ENCODE results near the gene ZNF143.
"Not testable (repeated sequence)": the region's sequence is repeated elsewhere in the genome, so short reads cannot be mapped to it uniquely, and the experiment has no call there.

ZNF143 gene

DNA sequence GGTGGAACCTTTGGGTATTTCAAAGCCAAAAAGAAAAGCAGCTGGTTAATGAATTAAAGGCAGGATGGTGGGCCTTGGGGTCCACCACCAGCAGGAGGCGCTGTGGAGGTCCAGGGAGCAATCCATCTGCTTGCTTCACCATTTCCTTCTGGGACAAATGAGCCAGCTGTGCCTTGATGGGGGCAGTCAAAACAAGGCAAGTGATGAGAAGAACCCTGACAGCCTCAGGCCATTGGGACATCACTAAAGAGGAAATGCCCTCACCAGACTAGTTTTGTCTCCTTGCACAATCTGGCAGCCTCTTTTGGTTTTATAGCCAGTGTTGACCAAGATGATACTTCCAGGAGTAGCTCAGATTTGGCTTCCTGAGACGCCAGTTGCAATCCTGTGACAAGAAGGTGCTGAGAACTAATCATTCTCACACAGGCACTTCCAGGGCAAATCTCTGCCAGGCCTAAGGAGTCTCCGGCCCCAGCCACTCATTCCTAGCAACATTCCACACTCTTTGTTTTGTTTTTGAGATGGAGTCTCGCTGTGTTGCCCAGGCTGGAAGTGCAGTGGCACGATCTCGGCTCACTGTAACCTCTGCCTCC, 74.5 kb downstream of the ZNF143 start:
- Histone ChIP-seq H3K4me1 (ENCODE audit: control extremely low read depth in 1 of 4, control insufficient read depth in 4 of 4, insufficient read depth in 4 of 4, low read length in 3 of 4) (no peaks in the 10 kb centered on the region), H3K4me3 (ENCODE audit: control insufficient read depth in 1 of 7, extremely low read depth in 1 of 7, insufficient read depth in 4 of 7, low read depth in 2 of 7, low read length in 6 of 7) (no peak overlapping the region), H3K27me3 (replicated peaks in 2 of 5; ENCODE audit: control insufficient read depth in 4 of 5, insufficient read depth in 5 of 5, low read length in 4 of 5) (no peaks in the 10 kb centered on the region), H3K27ac (ENCODE audit: insufficient read depth in 1 of 2, low read depth in 1 of 2, low read length in 2 of 2, poor library complexity in 1 of 2, severe bottlenecking in 2 of 2) (no peak overlapping the region), H3K9me3 (ENCODE audit: control extremely low read depth in 1 of 5, control insufficient read depth in 4 of 5, insufficient read depth in 2 of 5, low read depth in 1 of 5, low read length in 4 of 5) (no peaks in the 10 kb centered on the region), H3K36me3 (ENCODE audit: control insufficient read depth in 4 of 4, insufficient read depth in 4 of 4, low read length in 3 of 4) (no peaks in the 10 kb centered on the region)
- peak; percentile 65 to 81 (median 73) for DNase-seq
- ChIA-PET CTCF (interaction anchor here (0.6 to 4.6 kb wide), 38 partner anchors 10 to 831 kb away, joined by 3 to 58 read pairs (median 4); partner anchors contain the start of gene WEE1), POLR2A (interaction anchor here (0.6 to 1.3 kb wide), 3 partner anchors 77 to 194 kb away, joined by 3 to 4 read pairs (median 3); no protein-coding TSS in a partner anchor)
- WGBS (ENCODE audit: insufficient coverage) = 79% methylated on average over 6 of the region's 6 CpGs

DNA sequence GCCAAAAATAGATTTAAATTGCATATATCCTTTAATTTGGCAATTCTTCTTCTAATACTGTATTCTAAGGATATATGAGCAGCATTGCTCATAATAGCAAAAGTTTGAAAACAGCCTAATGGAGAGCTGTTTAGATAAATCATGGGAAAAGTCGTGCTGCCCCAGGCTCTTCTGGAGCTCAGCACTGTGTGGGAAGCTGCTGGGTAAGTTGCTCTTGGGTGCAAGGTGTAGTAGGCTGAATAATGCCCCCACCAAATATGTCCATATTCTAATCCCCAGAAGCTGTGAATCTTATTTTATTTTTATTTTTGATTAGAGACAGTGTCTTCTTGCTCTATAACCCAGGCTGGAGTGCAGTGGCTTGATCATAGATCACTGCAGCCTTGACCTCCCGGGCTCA, 77.7 kb downstream of the ZNF143 start:
- no peaks in the 10 kb centered on the region for H3K9me3 ChIP-seq (ENCODE audit: control extremely low read depth in 1 of 5, control insufficient read depth in 4 of 5, insufficient read depth in 2 of 5, low read depth in 1 of 5, low read length in 4 of 5)
- no peak overlapping the region for H3K4me3 ChIP-seq (ENCODE audit: control insufficient read depth in 1 of 7, extremely low read depth in 1 of 7, insufficient read depth in 4 of 7, low read depth in 2 of 7, low read length in 6 of 7)
- H3K4me1 ChIP-seq (ENCODE audit: control extremely low read depth in 1 of 4, control insufficient read depth in 4 of 4, insufficient read depth in 4 of 4, low read length in 3 of 4) = no peaks in the 10 kb centered on the region
- H3K27ac ChIP-seq (ENCODE audit: insufficient read depth in 1 of 2, low read depth in 1 of 2, low read length in 2 of 2, poor library complexity in 1 of 2, severe bottlenecking in 2 of 2) = no peak overlapping the region
- H3K36me3 ChIP-seq (ENCODE audit: control insufficient read depth in 4 of 4, insufficient read depth in 4 of 4, low read length in 3 of 4) = no peaks in the 10 kb centered on the region
- no peak for DNase-seq
- WGBS (ENCODE audit: insufficient coverage) = 80% methylated on average over 2 of the region's 2 CpGs
- ChIA-PET POLR2A (no interaction called here), CTCF (interaction anchor here (0.5 to 1.5 kb wide), 6 partner anchors 11 to 210 kb away, joined by 3 read pairs; no protein-coding TSS in a partner anchor)
- H3K27me3 ChIP-seq (replicated peaks in 2 of 5; ENCODE audit: control insufficient read depth in 4 of 5, insufficient read depth in 5 of 5, low read length in 4 of 5) = no peaks in the 10 kb centered on the region

DNA sequence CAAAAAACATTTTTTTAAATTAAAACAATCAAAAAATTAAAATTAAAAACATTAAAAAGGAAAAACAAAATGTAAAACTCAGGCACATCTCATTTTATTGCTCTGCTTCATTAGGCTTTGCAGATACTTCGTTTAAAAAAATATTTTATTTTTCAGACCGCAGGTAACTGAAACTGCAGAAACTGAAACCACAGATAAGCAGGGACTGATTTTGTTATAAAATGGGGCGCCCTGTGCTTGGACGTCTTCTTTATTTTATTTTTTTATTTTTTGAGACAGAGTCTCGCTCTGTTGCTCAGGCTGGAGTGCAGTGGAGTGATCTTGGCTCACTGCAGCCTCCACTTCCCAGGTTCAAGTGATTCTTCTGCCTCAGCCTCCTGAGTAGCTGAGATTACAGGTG, 88.4 kb downstream of the ZNF143 start:
- H3K36me3 ChIP-seq (ENCODE audit: control insufficient read depth in 4 of 4, insufficient read depth in 4 of 4, low read length in 3 of 4); H3K27me3 ChIP-seq (replicated peaks in 2 of 5; ENCODE audit: control insufficient read depth in 4 of 5, insufficient read depth in 5 of 5, low read length in 4 of 5); H3K27ac ChIP-seq (ENCODE audit: insufficient read depth in 1 of 2, low read depth in 1 of 2, low read length in 2 of 2, poor library complexity in 1 of 2, severe bottlenecking in 2 of 2); H3K4me3 ChIP-seq (ENCODE audit: control insufficient read depth in 1 of 7, extremely low read depth in 1 of 7, insufficient read depth in 4 of 7, low read depth in 2 of 7, low read length in 6 of 7); POLR2A ChIA-PET; H3K9me3 ChIP-seq (ENCODE audit: control extremely low read depth in 1 of 5, control insufficient read depth in 4 of 5, insufficient read depth in 2 of 5, low read depth in 1 of 5, low read length in 4 of 5): not testable (repeated sequence)
- CTCF ChIA-PET = interaction anchor here (0.9 to 1.5 kb wide), 3 partner anchors 24 to 64 kb away, joined by 3 to 5 read pairs (median 4); partner anchors contain the start of gene WEE1
- 58% methylated on average over 3 of the region's 5 CpGs for WGBS (ENCODE audit: insufficient coverage)
- DNase-seq = peak in 2 of 3 donors; percentile 31 to 58
- peaks cover 0 to 25% (median 18%) of the 10 kb centered on the region in 4 experiments for H3K4me1 ChIP-seq (ENCODE audit: control extremely low read depth in 1 of 4, control insufficient read depth in 4 of 4, insufficient read depth in 4 of 4, low read length in 3 of 4)

DNA sequence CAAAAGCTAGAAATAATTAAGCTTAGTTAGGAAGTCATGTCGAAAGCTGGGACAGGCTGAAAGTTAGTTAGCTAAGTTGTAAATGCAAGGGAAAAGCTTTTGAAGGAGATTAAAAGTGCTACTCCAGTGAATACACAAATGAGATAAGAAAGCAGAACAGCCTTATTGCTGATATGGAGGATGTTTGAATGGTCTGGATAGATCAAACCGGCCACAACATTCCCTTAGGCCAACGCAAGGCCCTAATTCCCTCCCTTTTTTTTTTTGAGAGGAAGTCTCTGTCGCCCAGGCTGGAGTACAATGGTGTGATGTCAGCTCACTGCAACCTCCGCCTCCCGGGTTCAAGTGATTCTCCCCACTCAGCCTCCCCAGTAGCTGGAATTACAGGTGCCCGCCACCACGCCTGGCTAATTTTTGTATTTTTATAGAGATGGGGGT, 89.4 kb downstream of the ZNF143 start:
- CTCF ChIA-PET = interaction anchor here (0.7 to 1.5 kb wide), 6 partner anchors 12 to 63 kb away, joined by 3 to 5 read pairs (median 4); partner anchors contain the start of gene WEE1
- POLR2A ChIA-PET = interaction anchor here (0.8 kb wide), 1 partner anchor 22 kb away, joined by 3 read pairs; no protein-coding TSS in a partner anchor
- peaks cover 0 to 25% (median 18%) of the 10 kb centered on the region in 4 experiments for H3K4me1 ChIP-seq (ENCODE audit: control extremely low read depth in 1 of 4, control insufficient read depth in 4 of 4, insufficient read depth in 4 of 4, low read length in 3 of 4)
- H3K27ac ChIP-seq (ENCODE audit: insufficient read depth in 1 of 2, low read depth in 1 of 2, low read length in 2 of 2, poor library complexity in 1 of 2, severe bottlenecking in 2 of 2) = peak overlapping the region in 1 of 2 experiments; percentile 61
- H3K4me3 ChIP-seq (ENCODE audit: control insufficient read depth in 1 of 7, extremely low read depth in 1 of 7, insufficient read depth in 4 of 7, low read depth in 2 of 7, low read length in 6 of 7) = no peak overlapping the region
- H3K27me3 ChIP-seq (replicated peaks in 2 of 5; ENCODE audit: control insufficient read depth in 4 of 5, insufficient read depth in 5 of 5, low read length in 4 of 5) = no peaks in the 10 kb centered on the region
- DNase-seq = peak in 1 of 3 donors; percentile 19
- no peaks in the 10 kb centered on the region for H3K36me3 ChIP-seq (ENCODE audit: control insufficient read depth in 4 of 4, insufficient read depth in 4 of 4, low read length in 3 of 4)
- H3K9me3 ChIP-seq (ENCODE audit: control extremely low read depth in 1 of 5, control insufficient read depth in 4 of 5, insufficient read depth in 2 of 5, low read depth in 1 of 5, low read length in 4 of 5) = no peaks in the 10 kb centered on the region
- WGBS (ENCODE audit: insufficient coverage) = 60% methylated on average over 2 of the region's 8 CpGs

DNA sequence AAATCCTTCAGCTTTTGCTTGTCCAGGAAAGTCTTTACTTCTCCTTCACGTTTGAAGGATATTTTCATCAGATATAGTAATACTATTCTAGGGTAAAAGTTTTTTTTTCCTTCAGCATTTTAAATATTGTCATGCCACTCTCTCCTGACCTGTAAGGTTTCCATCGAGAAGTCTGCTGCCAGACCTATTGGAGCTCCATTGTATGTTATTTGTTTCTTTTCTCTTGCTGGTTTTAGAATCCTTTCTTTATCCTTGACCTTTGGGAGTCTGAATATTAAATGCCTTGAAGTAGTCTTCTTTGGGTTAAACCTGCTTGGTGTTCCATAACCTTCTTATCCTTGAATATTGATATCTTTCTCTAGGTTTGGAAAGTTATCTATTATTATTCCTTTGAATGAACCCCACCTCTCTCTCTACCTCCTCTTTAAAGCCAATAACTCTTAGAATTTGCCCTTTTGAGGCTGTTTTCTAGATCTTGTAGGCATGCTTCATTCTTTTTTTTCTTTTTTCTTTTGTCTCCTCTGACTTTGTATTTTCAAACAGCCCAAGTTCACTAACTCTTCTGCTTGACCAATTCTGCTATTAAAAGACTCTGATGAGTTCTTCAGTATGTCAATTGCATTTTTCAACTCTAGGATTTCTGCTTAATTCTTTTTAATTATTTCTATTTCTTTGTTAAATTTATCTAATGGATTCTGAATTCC, 100.6 kb downstream of the ZNF143 start:
- WGBS (ENCODE audit: insufficient coverage) = no CpG with 5 or more reads among the region's 2 CpGs

DNA sequence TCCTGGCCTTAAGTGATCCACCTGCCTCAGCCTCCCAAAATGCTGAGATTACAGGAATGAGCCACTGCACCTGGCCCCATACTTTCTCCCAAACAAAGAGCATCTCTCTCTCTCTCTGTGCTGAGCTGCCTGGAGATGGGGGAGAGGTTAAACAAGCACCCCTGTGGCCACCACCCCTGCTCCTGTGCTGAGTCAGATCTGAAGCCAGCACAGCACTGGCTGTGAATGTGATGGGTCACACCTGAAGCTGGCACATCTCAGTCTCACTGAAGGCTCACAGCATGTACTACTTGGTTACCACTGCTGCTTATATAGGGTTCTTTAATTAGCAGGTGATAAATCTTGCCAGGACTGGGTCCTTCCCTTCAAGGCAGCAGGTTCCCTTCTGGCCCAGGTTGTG, 101.9 kb downstream of the ZNF143 start:
- H3K36me3 ChIP-seq (ENCODE audit: control insufficient read depth in 4 of 4, insufficient read depth in 4 of 4, low read length in 3 of 4) = no peaks in the 10 kb centered on the region
- H3K4me1 ChIP-seq (ENCODE audit: control extremely low read depth in 1 of 4, control insufficient read depth in 4 of 4, insufficient read depth in 4 of 4, low read length in 3 of 4) = peaks cover 0 to 5% (median 0%) of the 10 kb centered on the region in 4 experiments
- H3K4me3 ChIP-seq (ENCODE audit: control insufficient read depth in 1 of 7, extremely low read depth in 1 of 7, insufficient read depth in 4 of 7, low read depth in 2 of 7, low read length in 6 of 7) = no peak overlapping the region
- no peak overlapping the region for H3K27ac ChIP-seq (ENCODE audit: insufficient read depth in 1 of 2, low read depth in 1 of 2, low read length in 2 of 2, poor library complexity in 1 of 2, severe bottlenecking in 2 of 2)
- no peaks in the 10 kb centered on the region for H3K27me3 ChIP-seq (replicated peaks in 2 of 5; ENCODE audit: control insufficient read depth in 4 of 5, insufficient read depth in 5 of 5, low read length in 4 of 5)
- no peak for DNase-seq
- POLR2A ChIA-PET = no interaction called here
- peaks cover 0 to 3% (median 2%) of the 10 kb centered on the region in 5 experiments for H3K9me3 ChIP-seq (ENCODE audit: control extremely low read depth in 1 of 5, control insufficient read depth in 4 of 5, insufficient read depth in 2 of 5, low read depth in 1 of 5, low read length in 4 of 5)
- CTCF ChIA-PET = interaction anchor here (3.0 kb wide), 1 partner anchor 9 kb away, joined by 12 read pairs; the partner anchor contains the start of gene WEE1

More for the DNA sequence above, 100.6 kb downstream of the ZNF143 start:
- ChIA-PET POLR2A (no interaction called here), CTCF (interaction anchor here (3.0 kb wide), 1 partner anchor 11 kb away, joined by 12 read pairs; the partner anchor contains the start of gene WEE1)
- H3K27ac ChIP-seq (ENCODE audit: insufficient read depth in 1 of 2, low read depth in 1 of 2, low read length in 2 of 2, poor library complexity in 1 of 2, severe bottlenecking in 2 of 2) = no peak overlapping the region
- H3K9me3 ChIP-seq (ENCODE audit: control extremely low read depth in 1 of 5, control insufficient read depth in 4 of 5, insufficient read depth in 2 of 5, low read depth in 1 of 5, low read length in 4 of 5) = peaks cover 0 to 3% (median 2%) of the 10 kb centered on the region in 5 experiments
- H3K27me3 ChIP-seq (replicated peaks in 2 of 5; ENCODE audit: control insufficient read depth in 4 of 5, insufficient read depth in 5 of 5, low read length in 4 of 5) = no peaks in the 10 kb centered on the region
- no peak for DNase-seq
- H3K4me1 ChIP-seq (ENCODE audit: control extremely low read depth in 1 of 4, control insufficient read depth in 4 of 4, insufficient read depth in 4 of 4, low read length in 3 of 4) = peaks cover 0 to 4% (median 0%) of the 10 kb centered on the region in 4 experiments
- H3K36me3 ChIP-seq (ENCODE audit: control insufficient read depth in 4 of 4, insufficient read depth in 4 of 4, low read length in 3 of 4) = no peaks in the 10 kb centered on the region
- H3K4me3 ChIP-seq (ENCODE audit: control insufficient read depth in 1 of 7, extremely low read depth in 1 of 7, insufficient read depth in 4 of 7, low read depth in 2 of 7, low read length in 6 of 7) = no peak overlapping the region

Measured in common myeloid progenitor, CD34-positive (primary cell).